ENCODE data around the gene CD59.
"Not testable (repeated sequence)": the region's sequence is repeated elsewhere in the genome, so short reads cannot be mapped to it uniquely, and the experiment has no call there.

The CD59 gene

GRCh38 chr11:33692541-33692940 lies 43.7 kb downstream of the CD59 start:
- DNase-seq (ENCODE audit: low read depth): no peak

- DNase-seq (ENCODE audit: low read depth): no peak
Observed at GRCh38 chr11:33692013-33692504, 44.2 kb downstream of the CD59 start.

DNA sequence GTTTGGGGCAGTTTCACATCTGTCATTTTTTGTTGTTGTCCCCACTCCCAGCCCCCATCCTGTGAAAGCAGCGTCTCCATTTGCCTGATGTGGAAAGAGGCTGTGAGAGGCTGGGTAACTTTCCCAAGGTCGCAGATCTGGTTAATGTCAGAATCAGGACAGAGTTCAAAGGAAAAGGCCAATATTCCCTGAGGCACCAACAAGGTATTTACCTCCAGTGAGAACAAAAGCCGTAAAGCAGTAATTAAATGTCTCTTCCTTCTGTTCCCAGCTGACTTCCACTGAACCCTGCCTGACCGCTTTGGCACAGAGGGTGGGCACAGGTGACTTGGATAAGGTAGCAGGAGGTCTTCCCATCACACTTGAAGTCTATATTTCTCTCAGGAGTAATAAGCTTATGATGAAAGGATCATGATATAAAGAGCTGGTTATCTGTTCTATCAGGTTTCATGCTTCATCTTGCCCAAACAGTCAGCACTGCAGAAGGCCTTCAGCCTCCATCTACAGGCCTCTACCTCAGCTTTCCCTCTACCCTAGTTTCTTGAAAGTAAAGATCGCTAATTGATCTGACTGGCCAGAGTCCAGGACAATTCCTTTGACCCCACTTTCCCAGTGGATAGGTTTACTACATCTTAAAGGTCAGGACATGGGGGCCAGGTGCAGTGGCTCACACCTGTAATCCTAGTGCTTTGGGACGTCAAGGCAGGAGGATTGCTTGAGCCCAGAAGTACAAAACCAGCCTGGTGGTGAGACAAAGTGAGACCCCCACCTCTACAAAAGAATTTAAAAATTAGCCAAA lies 45.0 kb downstream of the CD59 start:
- no peak for DNase-seq (ENCODE audit: low read depth)

DNA sequence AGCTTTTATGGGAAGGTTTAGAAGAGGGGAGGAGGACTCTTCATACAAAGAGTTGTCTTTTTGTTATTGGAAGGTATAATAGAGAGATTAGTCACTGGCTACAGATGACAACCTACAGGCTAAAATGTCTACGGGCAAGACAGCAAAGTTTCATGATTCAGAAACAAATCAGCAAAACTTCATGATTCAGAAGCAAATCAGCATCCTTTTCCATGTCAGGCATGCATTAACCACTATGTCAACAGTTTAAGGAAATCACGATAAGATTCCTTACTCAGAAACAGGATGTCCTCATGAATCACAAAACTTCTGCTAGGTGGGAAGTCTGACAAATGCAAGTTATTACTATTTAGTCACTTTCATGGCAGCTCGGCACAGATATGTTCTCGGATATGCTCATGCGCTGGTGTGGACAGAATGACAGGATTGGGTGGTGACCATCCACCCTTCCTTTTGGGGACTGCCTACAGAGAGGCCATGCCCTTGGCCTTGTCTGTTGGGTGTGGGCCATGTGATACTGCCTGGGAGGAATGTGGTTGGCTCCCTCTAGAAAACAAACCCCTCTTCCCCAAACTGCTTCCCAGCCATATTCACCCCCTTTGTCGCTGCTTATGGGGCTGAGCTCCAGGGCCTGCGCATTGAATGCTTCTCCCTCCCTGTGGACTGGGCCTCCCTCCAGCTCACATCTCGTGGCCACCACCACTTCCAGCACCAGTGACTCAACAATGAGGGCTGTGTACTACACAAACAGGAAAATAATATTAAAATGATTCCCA lies 45.7 kb downstream of the CD59 start:
- no peak for DNase-seq (ENCODE audit: low read depth)

- DNase-seq (ENCODE audit: low read depth): no peak
Observed at GRCh38 chr11:33689501-33689900, 46.7 kb downstream of the CD59 start.

DNA sequence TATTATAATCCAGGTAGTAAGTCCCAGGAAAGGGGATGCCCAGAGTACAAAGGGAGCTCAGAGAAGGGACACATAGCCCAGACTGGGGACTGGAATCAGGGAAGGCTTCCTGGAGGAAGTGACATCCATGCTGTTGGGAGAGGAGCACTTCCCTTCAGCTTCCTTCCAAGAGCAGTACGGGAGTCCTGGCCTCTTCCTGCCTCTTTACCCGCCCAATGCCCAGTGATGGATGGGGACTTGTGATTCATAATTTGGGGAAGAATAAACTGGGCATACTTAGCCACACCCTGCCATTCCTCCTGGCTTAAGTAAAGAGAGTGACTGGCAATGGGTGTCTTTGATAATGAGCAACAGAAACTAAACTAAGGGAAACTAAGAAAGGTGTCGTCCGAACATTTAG lies 47.1 kb downstream of the CD59 start:
- DNase-seq (ENCODE audit: low read depth): no peak

GRCh38 chr11:33687733-33688479 lies 48.3 kb downstream of the CD59 start:
- no peak for DNase-seq (ENCODE audit: low read depth)

GRCh38 chr11:33685082-33685481 lies 51.1 kb downstream of the CD59 start:
- no peak for DNase-seq (ENCODE audit: low read depth)

DNA sequence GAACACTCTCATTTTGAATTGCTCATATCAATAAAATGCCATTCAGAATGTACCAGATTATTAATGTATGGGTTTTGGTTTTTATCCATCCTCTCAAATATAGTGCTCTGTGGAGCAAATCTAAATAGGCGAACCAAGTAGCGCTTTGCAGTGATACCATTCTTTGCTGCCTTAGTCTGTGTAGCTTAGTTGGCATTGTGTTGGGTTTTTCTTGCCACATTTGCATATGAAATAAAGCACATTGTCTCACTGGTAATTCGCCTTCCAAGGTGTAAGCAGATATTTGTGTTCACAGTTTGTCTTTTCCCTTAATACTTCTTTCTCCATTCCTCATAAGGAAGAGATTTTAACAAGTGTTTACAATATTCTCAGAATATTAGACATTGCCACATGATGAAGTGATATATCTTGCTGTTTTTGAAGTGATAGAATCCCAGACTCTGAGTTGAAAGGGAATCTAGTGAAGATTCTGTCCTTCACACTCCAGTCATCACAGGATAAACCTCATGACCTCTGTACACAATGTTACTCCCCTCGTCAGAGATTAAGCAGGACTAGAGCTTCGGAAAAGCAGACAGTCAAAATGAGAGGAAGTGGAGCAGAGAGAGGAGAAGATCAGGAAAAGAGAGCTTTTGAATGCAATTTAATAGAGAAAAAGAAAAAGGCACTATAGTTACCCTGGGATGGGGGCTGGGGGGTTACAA lies 52.1 kb downstream of the CD59 start:
- no peak for DNase-seq (ENCODE audit: low read depth)

DNA sequence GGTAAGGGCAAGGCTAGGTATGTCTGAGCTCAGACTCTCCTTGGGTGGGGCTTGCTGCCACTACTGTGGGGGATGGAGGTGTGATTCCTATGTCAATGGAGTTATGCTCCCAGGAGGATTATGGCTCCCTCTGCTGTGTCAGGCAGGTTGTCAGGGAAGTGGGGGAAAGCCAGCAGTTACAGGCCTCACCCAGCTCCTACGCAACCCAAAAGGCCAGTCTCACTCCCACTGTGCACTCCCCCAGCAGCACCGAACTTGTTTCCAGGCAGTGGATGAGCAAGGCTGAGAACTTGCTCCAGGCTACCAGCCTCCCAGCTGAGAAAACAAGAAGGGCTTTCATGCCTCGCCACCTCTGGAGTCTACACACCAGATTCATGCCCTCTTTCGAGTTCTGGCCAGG lies 53.8 kb downstream of the CD59 start:
- DNase-seq (ENCODE audit: low read depth): no peak

DNA sequence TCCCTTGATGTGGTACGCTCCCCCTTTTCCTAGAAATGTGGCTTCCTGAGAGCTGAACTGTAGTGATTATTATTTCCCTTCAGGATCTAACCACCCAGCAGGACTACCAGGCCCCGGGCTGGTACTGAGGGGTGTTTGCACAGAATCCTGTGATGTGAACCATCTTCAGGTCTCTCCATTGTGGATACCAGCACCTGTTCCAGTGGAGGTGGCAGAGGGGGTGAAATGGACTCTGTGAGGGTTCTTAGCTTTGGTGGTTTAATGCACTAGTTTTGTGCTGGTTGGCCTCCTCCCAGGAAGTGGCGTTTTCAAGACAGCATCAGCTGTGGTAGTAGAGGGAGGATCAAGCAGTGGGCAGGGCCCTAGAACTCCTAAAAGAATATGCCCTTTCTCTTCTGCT lies 54.2 kb downstream of the CD59 start:
- no peak for DNase-seq (ENCODE audit: low read depth)

DNA sequence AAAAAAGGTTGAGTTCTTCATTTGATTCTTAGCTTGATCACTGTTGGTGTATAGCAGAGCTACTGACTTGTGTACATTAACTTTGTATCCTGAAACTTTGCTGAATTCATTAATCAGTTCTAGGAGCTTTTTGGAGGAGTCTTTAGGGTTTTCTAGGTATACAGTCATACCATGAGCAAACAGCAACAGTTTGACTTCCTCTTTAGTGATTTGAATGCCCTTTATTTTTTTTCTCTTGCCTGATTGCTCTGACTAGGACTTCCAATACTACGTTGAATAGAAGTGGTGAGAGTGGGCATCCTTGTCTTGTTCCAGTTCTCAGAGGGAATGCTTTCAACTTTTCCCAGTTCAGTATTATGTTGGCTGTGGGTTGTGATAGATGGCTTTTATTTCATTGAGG lies 57.6 kb downstream of the CD59 start:
- DNase-seq (ENCODE audit: low read depth): not testable (repeated sequence)

GRCh38 chr11:33674035-33674814 lies 62.0 kb downstream of the CD59 start:
- no peak for DNase-seq (ENCODE audit: low read depth)

GRCh38 chr11:33672273-33672672 lies 64.0 kb downstream of the CD59 start:
- DNase-seq (ENCODE audit: low read depth): no peak

DNA sequence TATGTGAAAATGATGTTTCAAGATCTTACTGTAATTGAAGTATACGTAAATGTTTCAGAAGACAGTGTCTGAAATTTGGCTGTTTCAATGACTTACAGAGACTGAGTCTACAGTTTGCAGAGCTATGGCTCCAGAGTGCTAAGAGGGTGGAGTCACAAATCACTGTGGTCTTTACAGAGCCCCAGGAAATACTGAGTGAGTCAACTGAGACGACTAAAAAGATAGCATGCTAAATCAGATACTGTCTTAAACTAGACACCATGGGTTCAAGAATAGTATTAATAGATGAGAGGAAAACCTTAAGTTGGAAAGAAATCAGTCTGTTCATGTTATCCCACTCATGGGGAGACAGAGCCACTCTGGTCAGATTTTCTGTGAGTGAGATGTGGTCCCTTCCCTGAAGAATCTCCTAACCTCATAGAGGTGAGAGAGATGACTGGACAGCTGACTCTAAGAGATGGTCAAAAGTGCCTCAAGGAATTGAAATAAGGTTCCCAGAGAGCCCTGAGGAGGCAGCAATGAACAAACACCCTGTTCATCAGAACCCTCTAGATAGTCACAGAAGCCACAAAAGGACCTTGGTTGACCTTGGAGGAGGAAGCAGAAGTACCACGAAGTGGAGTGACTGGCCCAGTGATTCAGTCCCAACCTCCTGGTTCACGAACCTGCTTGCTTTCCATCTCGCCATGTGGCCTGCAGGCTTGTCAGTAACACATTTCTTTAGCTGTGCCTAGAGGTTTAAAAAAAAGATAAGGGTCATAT lies 65.8 kb downstream of the CD59 start:
- no peak for DNase-seq (ENCODE audit: low read depth)

- no peak for DNase-seq (ENCODE audit: low read depth)
Observed at GRCh38 chr11:33669598-33670249, 66.5 kb downstream of the CD59 start.

DNA sequence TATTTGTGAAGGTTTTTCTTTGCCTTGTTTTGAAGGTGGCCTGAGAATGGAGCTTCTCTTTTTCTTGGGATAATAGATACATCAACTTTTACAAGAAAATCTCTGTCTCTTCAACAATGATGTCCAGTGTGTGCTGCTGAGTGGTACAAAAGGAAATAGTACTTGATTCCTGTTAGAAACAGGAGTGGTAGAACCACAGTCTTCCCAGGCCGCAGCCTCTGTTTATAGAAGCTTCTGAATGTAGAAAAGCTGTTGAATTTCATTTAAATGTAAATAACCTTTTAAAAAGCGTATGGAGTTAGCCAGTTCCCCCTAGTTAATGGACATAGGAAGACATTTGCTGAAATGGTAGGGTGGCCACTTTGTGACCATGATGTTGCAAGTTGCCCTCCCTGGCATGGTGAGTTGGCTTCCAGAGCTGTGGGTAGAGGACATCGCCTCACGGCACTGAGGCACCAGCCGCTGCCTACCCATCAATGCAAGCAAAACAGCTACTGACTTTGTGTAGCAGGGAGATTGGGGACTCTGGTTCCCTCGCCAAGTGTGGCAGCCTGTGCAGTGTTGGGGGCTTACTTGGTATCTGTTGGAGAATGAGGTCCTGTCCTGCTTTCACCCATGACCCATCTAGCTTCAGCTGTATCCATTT lies 67.1 kb downstream of the CD59 start:
- no peak for DNase-seq (ENCODE audit: low read depth)

GRCh38 chr11:33668468-33668825 lies 67.8 kb downstream of the CD59 start:
- no peak for DNase-seq (ENCODE audit: low read depth)

DNA sequence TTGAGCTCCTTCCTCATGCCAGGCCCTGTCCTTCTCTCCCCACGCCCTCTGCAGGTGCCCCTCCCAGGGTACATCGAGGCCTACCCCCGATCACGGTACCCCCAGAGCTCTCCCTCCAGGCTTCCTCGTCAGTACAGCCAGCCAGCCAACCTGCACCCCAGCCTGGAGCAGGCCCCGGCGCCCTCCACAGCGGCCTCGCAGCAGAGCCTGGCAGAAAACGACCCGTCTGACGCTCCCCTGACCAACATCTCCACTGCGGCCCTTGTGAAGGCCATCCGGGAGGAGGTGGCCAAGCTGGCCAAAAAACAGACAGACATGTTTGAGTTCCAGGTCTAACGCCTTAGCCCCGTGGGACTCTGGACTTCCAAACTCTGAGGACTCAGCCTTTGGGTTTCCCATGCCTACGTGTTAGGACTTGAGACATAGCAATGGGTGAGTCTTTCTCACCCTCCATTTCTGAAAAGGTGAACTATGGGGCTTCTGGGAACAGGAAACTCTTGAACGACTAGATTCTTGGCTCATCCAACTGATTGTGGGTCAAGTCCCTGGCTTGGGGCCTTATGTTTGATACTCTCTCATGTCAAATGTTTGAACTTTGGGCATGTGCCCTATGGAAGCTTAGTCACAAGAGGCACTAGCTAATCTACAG lies 68.3 kb downstream of the CD59 start:
- DNase-seq (ENCODE audit: low read depth): no peak

Data from CMK (cell line).